ENCODE results near the gene SEMA6A. TPM values are rescaled to one million over a fixed set of nuclear protein-coding genes. Genes with fewer than 3 reads are reported as not detected.

Gene SEMA6A
- total RNA-seq, 1 experiment from 2014 or later: 0.34 TPM

- DNase-seq (ENCODE audit: low read depth): no peak
Observed at GRCh38 chr5:116437922-116438578, 136.6 kb downstream of the SEMA6A start.

- no peak for DNase-seq (ENCODE audit: low read depth)
Observed at GRCh38 chr5:116437351-116437705, 137.3 kb downstream of the SEMA6A start.

GRCh38 chr5:116436674-116437350, 137.8 kb downstream of the SEMA6A start:
- DNase-seq (ENCODE audit: low read depth): no peak

GRCh38 chr5:116428966-116429365, 145.7 kb downstream of the SEMA6A start:
- no peak for DNase-seq (ENCODE audit: low read depth)

- DNase-seq (ENCODE audit: low read depth): no peak
Observed at GRCh38 chr5:116428413-116428812, 146.2 kb downstream of the SEMA6A start.

- DNase-seq (ENCODE audit: low read depth): no peak
Observed at GRCh38 chr5:116424951-116425350, 149.7 kb downstream of the SEMA6A start.

GRCh38 chr5:116424258-116424615, 150.4 kb downstream of the SEMA6A start:
- no peak for DNase-seq (ENCODE audit: low read depth)

- DNase-seq (ENCODE audit: low read depth): no peak
Observed at GRCh38 chr5:116423587-116424257, 150.9 kb downstream of the SEMA6A start.

- DNase-seq (ENCODE audit: low read depth): no peak
Observed at GRCh38 chr5:116423141-116423540, 151.5 kb downstream of the SEMA6A start.

GRCh38 chr5:116421080-116421629, 153.5 kb downstream of the SEMA6A start:
- DNase-seq (ENCODE audit: low read depth): no peak

- DNase-seq (ENCODE audit: low read depth): no peak
Observed at GRCh38 chr5:116420540-116420939, 154.1 kb downstream of the SEMA6A start.

GRCh38 chr5:116419258-116419657, 155.4 kb downstream of the SEMA6A start:
- DNase-seq (ENCODE audit: low read depth): no peak

GRCh38 chr5:116418774-116419173, 155.8 kb downstream of the SEMA6A start:
- DNase-seq (ENCODE audit: low read depth): no peak

- DNase-seq (ENCODE audit: low read depth): no peak
Observed at GRCh38 chr5:116418016-116418415, 156.6 kb downstream of the SEMA6A start.

- DNase-seq (ENCODE audit: low read depth): no peak
Observed at GRCh38 chr5:116415989-116416388, 158.6 kb downstream of the SEMA6A start.

- DNase-seq (ENCODE audit: low read depth): no peak
Observed at GRCh38 chr5:116415182-116415581, 159.4 kb downstream of the SEMA6A start.

- DNase-seq (ENCODE audit: low read depth): no peak
Observed at GRCh38 chr5:116411101-116411571, 163.5 kb downstream of the SEMA6A start.

- DNase-seq (ENCODE audit: low read depth): no peak
Observed at GRCh38 chr5:116410336-116410890, 164.2 kb downstream of the SEMA6A start.

- no peak for DNase-seq (ENCODE audit: low read depth)
Observed at GRCh38 chr5:116409591-116410296, 164.9 kb downstream of the SEMA6A start.

- DNase-seq (ENCODE audit: low read depth): no peak
Observed at GRCh38 chr5:116406306-116407041, 168.1 kb downstream of the SEMA6A start.

GRCh38 chr5:116404792-116405191, 169.8 kb downstream of the SEMA6A start:
- no peak for DNase-seq (ENCODE audit: low read depth)
